ENCODE data around the gene KLHL3. TPM values are rescaled to one million over a fixed set of nuclear protein-coding genes. Genes with fewer than 3 reads are reported as not detected.

Gene KLHL3
- total RNA-seq, 3 donors from 2014 or later = 4.2 to 6.7 (median 5.4) TPM

- TF ChIP-seq CTCF (IDR thresholded peaks at IDR 0.05) = no peak
- Histone ChIP-seq H3K4me1 (ENCODE audit: low read depth) (peaks cover 8% of the 10 kb centered on the region), H3K36me3 (ENCODE audit: low read depth) (no peaks in the 10 kb centered on the region), H3K4me3 (no peak overlapping the region), H3K9me3 (no peaks in the 10 kb centered on the region)
- ATAC-seq (no peak), DNase-seq (no peak)
- intact Hi-C loops (cut with DNase I, micrococcal nuclease) = loop anchor here (10.0 kb wide), 2 partner anchors 80 to 100 kb away; no protein-coding TSS in a partner anchor
Measured at GRCh38 chr5:137734331-137734730, 1.6 kb downstream of the KLHL3 start.

DNA sequence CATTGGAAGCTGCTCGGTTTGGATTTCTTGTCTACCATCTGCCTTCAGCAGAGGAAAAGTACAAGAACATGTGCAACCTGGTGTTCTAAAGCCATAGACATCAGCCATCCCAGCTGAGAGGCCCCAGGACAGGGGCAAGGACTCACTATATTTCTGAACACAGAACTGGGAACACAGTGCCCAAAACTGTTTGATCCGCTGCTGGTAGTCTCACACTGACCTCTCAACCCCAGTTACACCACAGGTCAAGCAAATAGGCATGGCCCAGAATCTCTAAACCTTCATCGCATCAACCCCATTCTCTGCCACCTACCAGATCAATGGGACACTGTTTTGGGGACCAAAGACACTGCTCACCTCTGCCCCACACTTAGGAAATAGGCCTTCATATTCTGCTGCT, 2.0 kb downstream of the KLHL3 start:
- intact Hi-C loops (cut with DNase I, micrococcal nuclease) = loop anchor here (10.0 kb wide), 2 partner anchors 79 to 99 kb away; no protein-coding TSS in a partner anchor

GRCh38 chr5:137733006-137733405, 2.9 kb downstream of the KLHL3 start:
- TF ChIP-seq CTCF (IDR thresholded peaks at IDR 0.05) = no peak
- no peak for ATAC-seq
- DNase-seq = no peak
- H3K4me3 ChIP-seq = no peak overlapping the region
- H3K4me1 ChIP-seq (ENCODE audit: low read depth) = peaks cover 8% of the 10 kb centered on the region
- intact Hi-C loops (cut with DNase I, micrococcal nuclease) = loop anchor here (10.0 kb wide), 2 partner anchors 78 to 98 kb away; no protein-coding TSS in a partner anchor
- no peaks in the 10 kb centered on the region for H3K36me3 ChIP-seq (ENCODE audit: low read depth)
- H3K9me3 ChIP-seq = no peaks in the 10 kb centered on the region

More for the DNA sequence above, 2.0 kb downstream of the KLHL3 start:
- Histone ChIP-seq H3K4me3 (no peak overlapping the region), H3K9me3 (no peaks in the 10 kb centered on the region), H3K36me3 (ENCODE audit: low read depth) (no peaks in the 10 kb centered on the region), H3K4me1 (ENCODE audit: low read depth) (peaks cover 8% of the 10 kb centered on the region)
- ATAC-seq (no peak), DNase-seq (no peak)
- no peak for TF ChIP-seq CTCF (IDR thresholded peaks at IDR 0.05)

DNA sequence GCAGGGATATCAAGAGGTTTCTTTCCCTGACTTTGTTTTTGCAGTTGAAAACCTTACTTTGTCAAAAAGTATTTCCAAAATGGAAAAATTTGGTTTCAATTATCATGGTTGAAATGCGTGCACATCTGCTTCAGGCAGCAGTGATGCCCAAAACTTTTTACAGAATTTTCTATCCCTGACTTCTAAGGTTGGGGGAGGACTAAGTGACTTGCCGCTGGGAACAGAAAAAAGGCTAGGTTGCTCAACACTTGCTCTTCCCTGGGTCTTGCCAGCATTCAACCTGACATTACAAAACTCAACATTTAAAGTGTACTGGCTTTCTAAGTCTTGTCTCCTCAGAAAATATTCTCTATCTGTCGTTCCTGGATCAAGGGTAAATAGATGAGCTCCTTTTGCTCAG, 4.7 kb downstream of the KLHL3 start:
- H3K4me1 ChIP-seq (ENCODE audit: low read depth) = peaks cover 5% of the 10 kb centered on the region
- no peak for DNase-seq
- no peak for ATAC-seq
- intact Hi-C loops (cut with DNase I, micrococcal nuclease) = loop anchor here (10.0 kb wide), 2 partner anchors 76 to 96 kb away; no protein-coding TSS in a partner anchor
- TF ChIP-seq CTCF (IDR thresholded peaks at IDR 0.05) = no peak
- H3K9me3 ChIP-seq = no peaks in the 10 kb centered on the region
- H3K4me3 ChIP-seq = no peak overlapping the region
- H3K36me3 ChIP-seq (ENCODE audit: low read depth) = no peaks in the 10 kb centered on the region

GRCh38 chr5:137730336-137730735, 5.6 kb downstream of the KLHL3 start:
- no peaks in the 10 kb centered on the region for H3K4me1 ChIP-seq (ENCODE audit: low read depth)
- no peak overlapping the region for H3K4me3 ChIP-seq
- TF ChIP-seq CTCF (IDR thresholded peaks at IDR 0.05) = no peak
- DNase-seq = no peak
- intact Hi-C loops (cut with DNase I, micrococcal nuclease) = loop anchor here (10.0 kb wide), 2 partner anchors 76 to 96 kb away; no protein-coding TSS in a partner anchor
- ATAC-seq = no peak
- no peaks in the 10 kb centered on the region for H3K9me3 ChIP-seq
- no peaks in the 10 kb centered on the region for H3K36me3 ChIP-seq (ENCODE audit: low read depth)

DNA sequence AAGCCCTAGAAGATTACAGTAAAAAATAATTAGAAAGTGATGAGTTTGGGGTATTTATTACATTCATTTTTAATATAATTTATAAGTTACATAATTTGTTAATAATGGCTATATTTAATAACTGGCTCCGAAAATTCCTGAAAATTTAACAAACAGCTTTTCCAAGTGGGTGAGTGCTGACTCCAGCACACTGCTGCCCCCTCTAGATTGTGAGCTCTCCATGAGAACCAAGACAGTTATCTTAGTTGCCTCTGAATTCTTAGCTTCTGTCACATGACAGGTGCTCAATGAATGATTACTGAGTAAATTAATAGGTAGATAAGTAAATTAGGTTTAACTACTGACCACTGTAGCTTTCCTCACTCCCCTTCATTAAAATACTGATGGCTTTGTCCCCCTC, 7.8 kb downstream of the KLHL3 start:
- ATAC-seq (no peak), DNase-seq (no peak)
- no peaks in the 10 kb centered on the region for H3K9me3 ChIP-seq
- no peak overlapping the region for H3K4me3 ChIP-seq
- no peaks in the 10 kb centered on the region for H3K4me1 ChIP-seq (ENCODE audit: low read depth)
- TF ChIP-seq CTCF (IDR thresholded peaks at IDR 0.05) = no peak
- intact Hi-C loops (cut with DNase I, micrococcal nuclease) = no loop called here
- no peaks in the 10 kb centered on the region for H3K36me3 ChIP-seq (ENCODE audit: low read depth)

All from mucosa of descending colon (tissue), 3 donors.